PFSK-1 (cell line): ENCODE measurements around the gene KCNQ5.

Source experiments
- FOXP2 ChIP-seq: optimal IDR thresholded peaks from 2 replicates; pipeline ENCODE3; 2011; ENCODE audit warnings: borderline replicate concordance, control low read depth, inconsistent platforms; ENCODE audit not compliant: insufficient read depth; ENCODE audit errors: extremely low read length, extremely low read depth
- POLR2AphosphoS5 ChIP-seq: IDR thresholded peaks from 2 replicates; pipeline ENCODE4 v1.6.1; 2012; ENCODE audit warnings: low read depth, mild to moderate bottlenecking, control low read depth, low read length, moderate library complexity
- REST ChIP-seq, 2 experiments: IDR thresholded peaks; 2 replicates each; pipeline versions ENCODE4 v1.6.1 to v1.8.0; 2011 to 2012; ENCODE audit warnings: low read depth in 2 of 2, low read length in 2 of 2, control low read depth in 1 of 2, inconsistent platforms in 1 of 2, mild to moderate bottlenecking in 1 of 2, moderate library complexity in 1 of 2; ENCODE audit not compliant: insufficient read depth in 1 of 2
- SIN3A ChIP-seq: IDR thresholded peaks from 2 replicates; pipeline ENCODE4 v1.6.1; 2012; ENCODE audit warnings: mild to moderate bottlenecking, low read length, moderate library complexity, borderline replicate concordance; ENCODE audit not compliant: insufficient read depth
- TAF1 ChIP-seq: IDR thresholded peaks from 2 replicates; pipeline ENCODE4 v1.6.1; 2012; ENCODE audit warnings: low read length, control low read depth, borderline replicate concordance; ENCODE audit not compliant: insufficient read depth

The KCNQ5 gene

DNA sequence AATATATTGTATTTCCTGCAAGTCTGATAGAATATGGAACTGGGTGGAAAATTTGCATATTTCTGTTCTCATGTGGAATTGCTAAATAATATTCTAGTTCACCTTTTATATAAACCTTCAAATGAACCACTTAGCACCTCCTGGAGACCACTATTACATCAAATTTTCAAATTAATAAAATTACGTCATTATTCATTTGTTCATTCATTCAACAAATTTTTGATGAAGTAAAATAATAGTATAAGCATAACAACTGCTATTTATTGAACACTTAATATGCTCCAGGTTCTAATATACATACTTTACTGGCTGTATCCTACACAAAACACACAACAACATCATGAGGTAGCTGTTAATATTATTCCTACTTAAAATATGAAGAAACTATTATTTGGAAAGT, 215.1 kb downstream of the KCNQ5 start:
- TF ChIP-seq POLR2AphosphoS5 (no peak), TAF1 (no peak), REST (IDR thresholded peaks at IDR 0.05; ENCODE audit: insufficient read depth in 1 of 2, low read depth in 2 of 2, low read length in 2 of 2) (no peak), FOXP2 (no peak), SIN3A (no peak)

DNA sequence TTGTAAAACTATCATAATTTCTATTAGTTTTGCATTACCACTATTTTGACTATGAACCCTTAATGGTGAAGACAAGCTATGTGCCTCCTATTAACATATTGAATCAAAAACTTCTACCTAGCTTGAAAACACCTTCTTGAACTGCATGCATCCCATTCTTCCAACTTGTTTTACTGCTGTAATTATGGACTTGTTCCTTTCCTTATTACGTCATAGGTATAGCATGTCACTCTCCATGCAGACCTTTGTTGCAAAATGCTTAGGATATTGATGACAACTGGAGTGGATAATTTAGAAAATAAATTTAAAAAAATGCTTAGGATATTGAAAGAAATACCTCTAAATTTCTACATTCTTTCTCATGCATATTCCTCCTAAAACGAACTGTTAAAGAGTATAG, 219.3 kb downstream of the KCNQ5 start:
- no peak for TF ChIP-seq TAF1
- no peak for TF ChIP-seq REST (IDR thresholded peaks at IDR 0.05; ENCODE audit: insufficient read depth in 1 of 2, low read depth in 2 of 2, low read length in 2 of 2)
- TF ChIP-seq FOXP2: no peak
- no peak for TF ChIP-seq POLR2AphosphoS5
- no peak for TF ChIP-seq SIN3A

DNA sequence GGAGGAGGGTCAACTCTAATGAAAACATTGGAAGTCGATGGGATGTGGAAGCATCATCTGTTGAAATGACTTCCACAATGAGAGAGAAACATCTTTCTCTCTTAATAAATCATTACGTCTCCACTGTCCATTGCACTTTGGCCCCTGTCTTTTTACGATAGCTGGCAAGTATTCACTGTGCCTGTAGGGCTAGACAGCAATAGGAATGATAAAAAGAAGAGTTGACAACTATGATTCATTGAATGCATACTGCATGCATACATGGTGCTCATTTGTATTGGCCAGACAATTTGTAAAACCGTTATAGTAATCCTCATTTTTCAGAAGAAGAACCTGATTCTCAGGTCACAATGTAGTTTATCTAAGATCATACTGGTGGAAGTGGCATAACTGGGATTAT, 220.3 kb downstream of the KCNQ5 start:
- TF ChIP-seq FOXP2 (no peak), SIN3A (no peak), POLR2AphosphoS5 (no peak), TAF1 (no peak), REST (IDR thresholded peaks at IDR 0.05; ENCODE audit: insufficient read depth in 1 of 2, low read depth in 2 of 2, low read length in 2 of 2) (no peak)

DNA sequence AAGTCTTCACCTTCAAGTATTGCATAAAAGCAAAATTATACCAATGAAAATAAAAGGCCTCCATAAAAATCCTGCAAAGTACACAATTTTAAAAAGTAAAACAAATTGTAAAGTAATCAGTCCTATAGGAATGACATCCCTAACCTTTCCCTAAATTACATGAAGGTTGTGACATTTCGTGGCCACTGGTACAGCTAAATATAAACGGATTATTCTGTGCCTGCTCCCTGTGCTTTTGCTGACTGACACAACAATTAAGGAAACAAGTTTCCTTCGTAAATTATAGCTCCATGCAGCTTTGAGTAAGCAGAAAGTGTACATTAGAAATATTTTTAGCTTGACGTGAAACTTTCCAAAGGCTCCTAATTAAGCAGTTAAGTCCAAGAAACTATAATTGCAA, 222.8 kb downstream of the KCNQ5 start:
- TF ChIP-seq REST (IDR thresholded peaks at IDR 0.05; ENCODE audit: insufficient read depth in 1 of 2, low read depth in 2 of 2, low read length in 2 of 2) (no peak), FOXP2 (no peak), TAF1 (no peak), POLR2AphosphoS5 (no peak)

GRCh38 chr6:72849346-72849745, 227.5 kb downstream of the KCNQ5 start:
- TF ChIP-seq TAF1: no peak
- TF ChIP-seq SIN3A: no peak
- TF ChIP-seq REST (IDR thresholded peaks at IDR 0.05; ENCODE audit: insufficient read depth in 1 of 2, low read depth in 2 of 2, low read length in 2 of 2): no peak
- TF ChIP-seq POLR2AphosphoS5: no peak
- no peak for TF ChIP-seq FOXP2
